ENCODE results near the gene ARHGAP15.
"Not testable (repeated sequence)": the region's sequence is repeated elsewhere in the genome, so short reads cannot be mapped to it uniquely, and the experiment has no call there.

ARHGAP15 gene

GRCh38 chr2:143535802-143536201, 406.6 kb downstream of the ARHGAP15 start:
- no peak overlapping the region for H3K27ac ChIP-seq
- TF ChIP-seq CTCF (conservative IDR thresholded peaks at IDR 0.05) = no peak

GRCh38 chr2:143541899-143542298, 412.7 kb downstream of the ARHGAP15 start:
- not testable (repeated sequence) for H3K27ac ChIP-seq

- TF ChIP-seq CTCF (conservative IDR thresholded peaks at IDR 0.05) = no peak
- no peak overlapping the region for H3K27ac ChIP-seq
Observed at GRCh38 chr2:143545059-143545948, 416.1 kb downstream of the ARHGAP15 start.

- no peak for TF ChIP-seq CTCF (conservative IDR thresholded peaks at IDR 0.05)
- H3K27ac ChIP-seq = no peak overlapping the region
Observed at GRCh38 chr2:143545949-143546255, 416.7 kb downstream of the ARHGAP15 start.

GRCh38 chr2:143548032-143548431, 418.8 kb downstream of the ARHGAP15 start:
- no peak overlapping the region for H3K27ac ChIP-seq
- TF ChIP-seq CTCF (conservative IDR thresholded peaks at IDR 0.05) = no peak

- TF ChIP-seq CTCF (conservative IDR thresholded peaks at IDR 0.05) = no peak
- H3K27ac ChIP-seq = no peak overlapping the region
Observed at GRCh38 chr2:143550500-143550899, 421.3 kb downstream of the ARHGAP15 start.

- no peak for TF ChIP-seq CTCF (conservative IDR thresholded peaks at IDR 0.05)
- no peak overlapping the region for H3K27ac ChIP-seq
Observed at GRCh38 chr2:143551971-143552650, 422.9 kb downstream of the ARHGAP15 start.

- TF ChIP-seq CTCF (conservative IDR thresholded peaks at IDR 0.05) = no peak
- no peak overlapping the region for H3K27ac ChIP-seq
Observed at GRCh38 chr2:143553261-143553660, 424.0 kb downstream of the ARHGAP15 start.
